HepG2 (cell line): Measurements from ENCODE around the gene MRGPRE. TPM values are rescaled to one million over a fixed set of nuclear protein-coding genes. Genes with fewer than 3 reads are reported as not detected.

Experiments
- ATAC-seq: fragments of 200-7000 bp; cut with Tn5 transposase; 3 replicates; pipeline ENCODE4 v1.9.1; 2020; ENCODE audit warnings: mild to moderate bottlenecking, moderate library complexity
- BruUV-seq: library from RNA; stranded (reverse); fragments of 400-500 nt; replicated peaks from 2 replicates; lab custom pipeline; 2021; lab: Mats Ljungman, UMichigan
- CTCF ChIA-PET: fragments of 300-600 bp; formaldehyde crosslinking; extraction: SDS; loops from one replicate; lab custom pipeline; 2021; ENCODE audit warnings: low total read pairs, inconsistent platforms, low intra/inter-chr PET ratio; lab: Yijun Ruan, JAX
- POLR2A ChIA-PET: fragments of 350-600 bp; sonication (Branson Sonifier 250); formaldehyde crosslinking; loops from one replicate; lab custom pipeline; 2020; ENCODE audit warnings: antibody characterized with exemption, inconsistent platforms; lab: Yijun Ruan, JAX
- DNase-seq: peaks from one replicate; pipeline ENCODE4 v3.0.0-alpha.2; 2015; ENCODE audit warnings: low spot score
- FAIRE-seq: peaks from 3 replicates; lab custom pipeline; 2011; peaks lifted over from hg19 to GRCh38; lab: Jason Lieb, UNC
- H2AFZ ChIP-seq: one replicate; pipeline ENCODE4 v1.6.1; 2011; ENCODE audit warnings: low read length, inconsistent platforms
- H3K27ac ChIP-seq: fragments of 300-600 bp; 3 replicates; pipeline ENCODE4 v1.8.0; 2011; ENCODE audit warnings: mixed run types, mild to moderate bottlenecking, mixed read lengths, low read length, inconsistent platforms; ENCODE audit not compliant: insufficient read depth; ENCODE audit errors: extremely low read length
- H3K27me3 ChIP-seq, 2 experiments: fragments of 200-600 bp in 1 of 2; 2 replicates in 1 of 2; 3 replicates in 1 of 2; pipeline versions ENCODE4 v1.6.0 to v1.8.0; 2011; ENCODE audit warnings: low read length in 2 of 2, mild to moderate bottlenecking in 2 of 2, moderate library complexity in 2 of 2, inconsistent platforms in 1 of 2; ENCODE audit not compliant: insufficient read depth in 2 of 2, control insufficient read depth in 1 of 2
- H3K36me3 ChIP-seq, 2 experiments: fragments of 200-600 bp in 1 of 2; replicated peaks in 1 of 2; 2 replicates in 1 of 2; 3 replicates in 1 of 2; pipeline versions ENCODE4 v1.5.1 to v1.8.0; 2011; ENCODE audit warnings: low read length in 2 of 2, inconsistent platforms in 1 of 2; ENCODE audit not compliant: insufficient read depth in 2 of 2, control insufficient read depth in 1 of 2
- H3K4me1 ChIP-seq: 2 replicates; pipeline ENCODE4 v1.5.1; 2012; ENCODE audit warnings: low read length, inconsistent platforms; ENCODE audit not compliant: insufficient read depth
- H3K4me2 ChIP-seq: 2 replicates; pipeline ENCODE4 v1.6.0; 2011; ENCODE audit warnings: low read depth, low read length, inconsistent platforms
- H3K4me3 ChIP-seq, 3 experiments: fragments of 200-600 bp in 1 of 3; sonication (generic), shearing (Covaris generic) in 1 of 3; replicated peaks in 1 of 3; 2 replicates each; pipeline ENCODE4 v1.5.1; 2011 to 2016; ENCODE audit warnings: low read length in 3 of 3, inconsistent platforms in 2 of 3, low read depth in 2 of 3, mild to moderate bottlenecking in 2 of 3, control low read depth in 1 of 3, mixed read lengths in 1 of 3; ENCODE audit not compliant: insufficient read depth in 1 of 3
- H3K79me2 ChIP-seq: one replicate; pipeline ENCODE4 v1.6.1; 2011; ENCODE audit warnings: low read length, inconsistent platforms; ENCODE audit not compliant: insufficient read depth
- H3K9ac ChIP-seq: 2 replicates; pipeline ENCODE4 v1.6.0; 2011; ENCODE audit warnings: mild to moderate bottlenecking, low read depth, low read length, inconsistent platforms; ENCODE audit not compliant: insufficient read depth
- H3K9me3 ChIP-seq: 2 replicates; pipeline ENCODE4 v1.5.1; 2012; ENCODE audit warnings: mild to moderate bottlenecking, low read length
- H4K20me1 ChIP-seq: 2 replicates; pipeline ENCODE4 v1.6.0; 2011; ENCODE audit warnings: inconsistent platforms, mild to moderate bottlenecking, low read length, moderate library complexity; ENCODE audit not compliant: insufficient read depth
- GTF3A ChIP-seq: sonication (generic); formaldehyde crosslinking; conservative IDR thresholded peaks from 2 replicates; pipeline ENCODE4 v1.4.0; 2020; ENCODE audit warnings: mild to moderate bottlenecking, missing genetic modification reagents
- MAF1 ChIP-seq: sonication (generic); formaldehyde crosslinking; IDR thresholded peaks from 2 replicates; pipeline ENCODE4 v1.5.0; 2020; ENCODE audit warnings: missing genetic modification reagents, borderline replicate concordance
- MED8 ChIP-seq: sonication (generic); formaldehyde crosslinking; IDR thresholded peaks from 2 replicates; pipeline ENCODE4 v1.8.1; 2023; ENCODE audit warnings: mild to moderate bottlenecking, missing genetic modification reagents; ENCODE audit not compliant: insufficient replicate concordance
- MIER2 ChIP-seq: IDR thresholded peaks from 2 replicates; pipeline ENCODE4 v1.6.1; 2016; ENCODE audit warnings: missing biosample characterization, missing genetic modification reagents
- MTF2 ChIP-seq: sonication (generic); formaldehyde crosslinking; IDR thresholded peaks from 2 replicates; pipeline ENCODE4 v1.5.0; 2020; ENCODE audit warnings: missing genetic modification reagents, borderline replicate concordance
- RFXANK ChIP-seq: IDR thresholded peaks from 2 replicates; pipeline ENCODE4 v1.6.1; 2016
- TARDBP ChIP-seq: sonication (generic); formaldehyde crosslinking; IDR thresholded peaks from 2 replicates; pipeline ENCODE4 v1.8.0; 2022; ENCODE audit warnings: mild to moderate bottlenecking, missing genetic modification reagents
- TSC22D2 ChIP-seq: sonication (generic); formaldehyde crosslinking; IDR thresholded peaks from 2 replicates; pipeline ENCODE4 v1.5.1; 2020; ENCODE audit warnings: missing genetic modification reagents, mild to moderate bottlenecking, borderline replicate concordance
- ZNF329 ChIP-seq: sonication (generic); formaldehyde crosslinking; IDR thresholded peaks from 2 replicates; pipeline ENCODE4 v1.9.0; 2021; ENCODE audit warnings: low read depth, mild to moderate bottlenecking, missing genetic modification reagents
- ZNF446 ChIP-seq: sonication (generic); formaldehyde crosslinking; IDR thresholded peaks from 2 replicates; pipeline ENCODE4 v1.5.0; 2020; ENCODE audit warnings: mild to moderate bottlenecking, missing genetic modification reagents
- ZNF552 ChIP-seq: sonication (generic); formaldehyde crosslinking; IDR thresholded peaks from 2 replicates; pipeline ENCODE4 v1.9.0; 2022; ENCODE audit warnings: missing genetic modification reagents, mild to moderate bottlenecking, borderline replicate concordance
- ZNF7 ChIP-seq: IDR thresholded peaks from 2 replicates; pipeline ENCODE4 v1.6.1; 2016; ENCODE audit warnings: missing biosample characterization, missing genetic modification reagents
- ZNF883 ChIP-seq: sonication (generic); formaldehyde crosslinking; IDR thresholded peaks from 2 replicates; pipeline ENCODE4 v1.5.1; 2020; ENCODE audit warnings: mild to moderate bottlenecking, missing genetic modification reagents; ENCODE audit errors: not compliant biosample characterization
- ZSCAN30 ChIP-seq: sonication (generic); formaldehyde crosslinking; IDR thresholded peaks from 2 replicates; pipeline ENCODE4 v1.5.0; 2020; ENCODE audit warnings: mild to moderate bottlenecking, missing genetic modification reagents
- WGBS: methylation state at CpG from one replicate; pipeline ENCODE4 v1.1.6; 2017; ENCODE audit warnings: low lambda C conversion rate; 5-methylcytosine and 5-hydroxymethylcytosine counted together
- in situ Hi-C: cut with HindIII; loops from 2 replicates; pipeline ENCODE4 v1.10.0; 2017; ENCODE audit warnings: low pct_unique_long_range_greater_than_20kb; ENCODE audit not compliant: extremely low pct_ligation_motif_present
- intact Hi-C: fragments of 100-400 bp; cut with micrococcal nuclease; formaldehyde crosslinking; loops from one replicate; pipeline ENCODE4 v1.10.0; 2022; ENCODE audit not compliant: unreplicated experiment
- polyA plus RNA-seq, 8 experiments: library from polyadenylated mRNA; depleted of rRNA in 3 of 8; stranded (reverse) in 7 of 8; unstranded in 1 of 8; fragments of >200 nt; fragmentation: Illumina TruSeq in 4 of 8; extraction: Trizol in 4 of 8; gene quantifications; 2 replicates each; pipeline versions ENCODE4 v1.2.1 to v1.2.3, GENCODE V29; 2011 to 2016; ENCODE audit warnings: low read depth in 4 of 8, missing spikeins in 1 of 8, mixed read lengths in 1 of 8; ENCODE audit not compliant: insufficient read depth in 1 of 8
- total RNA-seq, 5 experiments: library from RNA; depleted of rRNA; stranded (reverse); fragments of >200 nt; fragmentation: Illumina TruSeq; extraction: Trizol; gene quantifications; 2 replicates each; pipeline ENCODE4 v1.2.3, GENCODE V29; 2016; ENCODE audit warnings: low read depth in 1 of 5
- TF ChIP-seq, protein P1 (sequence below): sonication (generic); formaldehyde crosslinking; IDR thresholded peaks from 2 replicates; pipeline ENCODE4 v1.4.0; 2020; ENCODE audit warnings: mild to moderate bottlenecking, missing genetic modification reagents, borderline replicate concordance
- TF ChIP-seq, protein P2 (sequence below), 2 experiments: IDR thresholded peaks; 2 replicates each; pipeline ENCODE4 v1.6.1; 2011 to 2012; ENCODE audit warnings: low read length in 2 of 2, borderline replicate concordance in 1 of 2, low read depth in 1 of 2, mild to moderate bottlenecking in 1 of 2, moderate library complexity in 1 of 2
- TF ChIP-seq, protein P3 (sequence below): sonication (generic); formaldehyde crosslinking; IDR thresholded peaks from 2 replicates; pipeline ENCODE4 v1.4.0; 2020; ENCODE audit warnings: missing genetic modification reagents
- TF ChIP-seq, protein P4 (sequence below): IDR thresholded peaks from 2 replicates; pipeline ENCODE4 v1.6.1; 2016; ENCODE audit warnings: low read depth, borderline replicate concordance

The MRGPRE gene
- total and polyA plus RNA-seq, 2 of the 13 experiments (the other 11 are each of a cell fraction or from before 2014, with no cell fraction given), result not detected

DNA sequence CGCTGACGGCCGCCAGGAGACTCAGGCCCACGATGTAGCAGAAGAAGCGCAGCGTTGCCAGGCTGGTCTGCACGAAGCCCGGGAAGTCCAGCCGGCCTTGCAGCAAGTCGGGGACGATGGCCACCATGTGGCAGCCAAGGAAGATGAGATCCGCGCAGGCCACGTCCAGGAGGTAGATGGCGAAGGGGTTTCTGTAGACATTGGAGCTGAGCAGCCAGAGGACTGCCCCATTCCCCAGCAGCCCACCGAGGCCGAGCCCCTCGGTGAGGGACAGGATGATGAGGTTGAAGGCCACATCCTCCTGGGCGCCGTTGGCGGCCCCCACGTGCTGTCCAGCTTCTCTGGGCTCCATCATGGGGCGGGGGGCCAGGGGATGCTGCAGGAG is 3.8 kb downstream of the MRGPRE start:
- Histone ChIP-seq H3K4me3 (no peak overlapping the region), H3K4me2 (no peak overlapping the region), H3K9ac (no peak overlapping the region), H3K4me1 (no peaks in the 10 kb centered on the region), H3K9me3 (no peaks in the 10 kb centered on the region), H3K27ac (no peak overlapping the region), H3K79me2 (no peaks in the 10 kb centered on the region), H3K27me3 (peaks cover 17 to 92% of the 10 kb centered on the region in 2 experiments), H3K36me3 (no peaks in the 10 kb centered on the region), H2AFZ (no peak overlapping the region), H4K20me1 (no peaks in the 10 kb centered on the region)
- POLR2A ChIA-PET, result no interaction called here
- DNase-seq, result no peak
- FAIRE-seq, result no peak
- in situ Hi-C loops, result no loop called here
- no peak for ATAC-seq
- no TSS peak for BruUV-seq
- CTCF ChIA-PET, result no interaction called here
- intact Hi-C loops, result no loop called here
- no CpG with 5 or more reads among the region's 23 CpGs for WGBS
- no peak for TF ChIP-seq ZNF446 (CRISPR knock-in tag)
- TF ChIP-seq, protein P1, sequence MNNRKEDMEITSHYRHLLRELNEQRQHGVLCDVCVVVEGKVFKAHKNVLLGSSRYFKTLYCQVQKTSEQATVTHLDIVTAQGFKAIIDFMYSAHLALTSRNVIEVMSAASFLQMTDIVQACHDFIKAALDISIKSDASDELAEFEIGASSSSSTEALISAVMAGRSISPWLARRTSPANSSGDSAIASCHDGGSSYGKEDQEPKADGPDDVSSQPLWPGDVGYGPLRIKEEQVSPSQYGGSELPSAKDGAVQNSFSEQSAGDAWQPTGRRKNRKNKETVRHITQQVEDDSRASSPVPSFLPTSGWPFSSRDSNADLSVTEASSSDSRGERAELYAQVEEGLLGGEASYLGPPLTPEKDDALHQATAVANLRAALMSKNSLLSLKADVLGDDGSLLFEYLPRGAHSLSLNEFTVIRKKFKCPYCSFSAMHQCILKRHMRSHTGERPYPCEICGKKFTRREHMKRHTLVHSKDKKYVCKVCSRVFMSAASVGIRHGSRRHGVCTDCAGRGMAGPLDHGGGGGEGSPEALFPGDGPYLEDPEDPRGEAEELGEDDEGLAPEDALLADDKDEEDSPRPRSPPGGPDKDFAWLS (CRISPR knock-in tag), result no peak
- TF ChIP-seq MED8 (CRISPR knock-in tag), result no peak
- no peak for TF ChIP-seq MTF2 (CRISPR knock-in tag)
- TF ChIP-seq, protein P2, sequence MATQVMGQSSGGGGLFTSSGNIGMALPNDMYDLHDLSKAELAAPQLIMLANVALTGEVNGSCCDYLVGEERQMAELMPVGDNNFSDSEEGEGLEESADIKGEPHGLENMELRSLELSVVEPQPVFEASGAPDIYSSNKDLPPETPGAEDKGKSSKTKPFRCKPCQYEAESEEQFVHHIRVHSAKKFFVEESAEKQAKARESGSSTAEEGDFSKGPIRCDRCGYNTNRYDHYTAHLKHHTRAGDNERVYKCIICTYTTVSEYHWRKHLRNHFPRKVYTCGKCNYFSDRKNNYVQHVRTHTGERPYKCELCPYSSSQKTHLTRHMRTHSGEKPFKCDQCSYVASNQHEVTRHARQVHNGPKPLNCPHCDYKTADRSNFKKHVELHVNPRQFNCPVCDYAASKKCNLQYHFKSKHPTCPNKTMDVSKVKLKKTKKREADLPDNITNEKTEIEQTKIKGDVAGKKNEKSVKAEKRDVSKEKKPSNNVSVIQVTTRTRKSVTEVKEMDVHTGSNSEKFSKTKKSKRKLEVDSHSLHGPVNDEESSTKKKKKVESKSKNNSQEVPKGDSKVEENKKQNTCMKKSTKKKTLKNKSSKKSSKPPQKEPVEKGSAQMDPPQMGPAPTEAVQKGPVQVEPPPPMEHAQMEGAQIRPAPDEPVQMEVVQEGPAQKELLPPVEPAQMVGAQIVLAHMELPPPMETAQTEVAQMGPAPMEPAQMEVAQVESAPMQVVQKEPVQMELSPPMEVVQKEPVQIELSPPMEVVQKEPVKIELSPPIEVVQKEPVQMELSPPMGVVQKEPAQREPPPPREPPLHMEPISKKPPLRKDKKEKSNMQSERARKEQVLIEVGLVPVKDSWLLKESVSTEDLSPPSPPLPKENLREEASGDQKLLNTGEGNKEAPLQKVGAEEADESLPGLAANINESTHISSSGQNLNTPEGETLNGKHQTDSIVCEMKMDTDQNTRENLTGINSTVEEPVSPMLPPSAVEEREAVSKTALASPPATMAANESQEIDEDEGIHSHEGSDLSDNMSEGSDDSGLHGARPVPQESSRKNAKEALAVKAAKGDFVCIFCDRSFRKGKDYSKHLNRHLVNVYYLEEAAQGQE (IDR thresholded peaks at IDR 0.05; ENCODE audit: borderline replicate concordance in 1 of 2, low read depth in 1 of 2, low read length in 2 of 2), result no peak
- TF ChIP-seq, protein P3, sequence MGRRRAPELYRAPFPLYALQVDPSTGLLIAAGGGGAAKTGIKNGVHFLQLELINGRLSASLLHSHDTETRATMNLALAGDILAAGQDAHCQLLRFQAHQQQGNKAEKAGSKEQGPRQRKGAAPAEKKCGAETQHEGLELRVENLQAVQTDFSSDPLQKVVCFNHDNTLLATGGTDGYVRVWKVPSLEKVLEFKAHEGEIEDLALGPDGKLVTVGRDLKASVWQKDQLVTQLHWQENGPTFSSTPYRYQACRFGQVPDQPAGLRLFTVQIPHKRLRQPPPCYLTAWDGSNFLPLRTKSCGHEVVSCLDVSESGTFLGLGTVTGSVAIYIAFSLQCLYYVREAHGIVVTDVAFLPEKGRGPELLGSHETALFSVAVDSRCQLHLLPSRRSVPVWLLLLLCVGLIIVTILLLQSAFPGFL (CRISPR knock-in tag), result no peak
- no peak for TF ChIP-seq ZNF7 (CRISPR knock-in tag)
- TF ChIP-seq RFXANK (CRISPR knock-in tag), result no peak
- no peak for TF ChIP-seq ZNF552 (CRISPR knock-in tag)
- TF ChIP-seq, protein P4, sequence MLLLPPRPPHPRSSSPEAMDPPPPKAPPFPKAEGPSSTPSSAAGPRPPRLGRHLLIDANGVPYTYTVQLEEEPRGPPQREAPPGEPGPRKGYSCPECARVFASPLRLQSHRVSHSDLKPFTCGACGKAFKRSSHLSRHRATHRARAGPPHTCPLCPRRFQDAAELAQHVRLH (CRISPR knock-in tag), result no peak
- no peak for TF ChIP-seq ZNF883 (CRISPR knock-in tag)
- no peak for TF ChIP-seq ZNF329 (CRISPR knock-in tag)
- TF ChIP-seq TARDBP (CRISPR knock-in tag), result no peak
- no peak for TF ChIP-seq MAF1 (CRISPR knock-in tag)
- no peak for TF ChIP-seq ZSCAN30 (CRISPR knock-in tag)
- TF ChIP-seq GTF3A, result no peak
- no peak for TF ChIP-seq MIER2 (CRISPR knock-in tag)
- TF ChIP-seq TSC22D2 (CRISPR knock-in tag), result no peak
